HG03159 (cell line): Measurements from ENCODE around the gene GPR68.
"Not testable (repeated sequence)": the region's sequence is repeated elsewhere in the genome, so short reads cannot be mapped to it uniquely, and the experiment has no call there.

Experiments
- ATAC-seq: cut with Tn5 transposase; IDR thresholded peaks from one replicate; pipeline ENCODE4 v1.9.1; 2021; ENCODE audit warnings: mild to moderate bottlenecking, moderate library complexity; ENCODE audit not compliant: unreplicated experiment

Gene GPR68

GRCh38 chr14:91273273-91273884 lies 28.9 kb upstream of the GPR68 start:
- no peak for ATAC-seq

- ATAC-seq = no peak
Measured at GRCh38 chr14:91272341-91273272, 28.1 kb upstream of the GPR68 start.

- no peak for ATAC-seq
Measured at GRCh38 chr14:91271639-91272038, 27.1 kb upstream of the GPR68 start.

- no peak for ATAC-seq
Measured at GRCh38 chr14:91270619-91271018, 26.1 kb upstream of the GPR68 start.

GRCh38 chr14:91270188-91270587 lies 25.7 kb upstream of the GPR68 start:
- no peak for ATAC-seq

GRCh38 chr14:91269076-91269991 lies 24.8 kb upstream of the GPR68 start:
- no peak for ATAC-seq

- ATAC-seq = no peak
Measured at GRCh38 chr14:91267965-91268437, 23.5 kb upstream of the GPR68 start.

- not testable (repeated sequence) for ATAC-seq
Measured at GRCh38 chr14:91266276-91266675, 21.8 kb upstream of the GPR68 start.

- no peak for ATAC-seq
Measured at GRCh38 chr14:91265404-91265803, 20.9 kb upstream of the GPR68 start.

GRCh38 chr14:91264151-91265150 lies 19.9 kb upstream of the GPR68 start:
- ATAC-seq = no peak

GRCh38 chr14:91263329-91263728 lies 18.8 kb upstream of the GPR68 start:
- ATAC-seq = no peak

GRCh38 chr14:91261986-91262549 lies 17.6 kb upstream of the GPR68 start:
- no peak for ATAC-seq

GRCh38 chr14:91261115-91261514 lies 16.6 kb upstream of the GPR68 start:
- no peak for ATAC-seq

- no peak for ATAC-seq
Measured at GRCh38 chr14:91258876-91259275, 14.4 kb upstream of the GPR68 start.

- ATAC-seq = no peak
Measured at GRCh38 chr14:91258011-91258618, 13.6 kb upstream of the GPR68 start.

GRCh38 chr14:91257328-91258010 lies 13.0 kb upstream of the GPR68 start:
- ATAC-seq = no peak

- ATAC-seq = no peak
Measured at GRCh38 chr14:91256661-91257060, 12.2 kb upstream of the GPR68 start.

- no peak for ATAC-seq
Measured at GRCh38 chr14:91255026-91255695, 10.7 kb upstream of the GPR68 start.
